ENCODE results near the gene RGL1.
"Not testable (repeated sequence)": the region's sequence is repeated elsewhere in the genome, so short reads cannot be mapped to it uniquely, and the experiment has no call there.

RGL1 gene

DNA sequence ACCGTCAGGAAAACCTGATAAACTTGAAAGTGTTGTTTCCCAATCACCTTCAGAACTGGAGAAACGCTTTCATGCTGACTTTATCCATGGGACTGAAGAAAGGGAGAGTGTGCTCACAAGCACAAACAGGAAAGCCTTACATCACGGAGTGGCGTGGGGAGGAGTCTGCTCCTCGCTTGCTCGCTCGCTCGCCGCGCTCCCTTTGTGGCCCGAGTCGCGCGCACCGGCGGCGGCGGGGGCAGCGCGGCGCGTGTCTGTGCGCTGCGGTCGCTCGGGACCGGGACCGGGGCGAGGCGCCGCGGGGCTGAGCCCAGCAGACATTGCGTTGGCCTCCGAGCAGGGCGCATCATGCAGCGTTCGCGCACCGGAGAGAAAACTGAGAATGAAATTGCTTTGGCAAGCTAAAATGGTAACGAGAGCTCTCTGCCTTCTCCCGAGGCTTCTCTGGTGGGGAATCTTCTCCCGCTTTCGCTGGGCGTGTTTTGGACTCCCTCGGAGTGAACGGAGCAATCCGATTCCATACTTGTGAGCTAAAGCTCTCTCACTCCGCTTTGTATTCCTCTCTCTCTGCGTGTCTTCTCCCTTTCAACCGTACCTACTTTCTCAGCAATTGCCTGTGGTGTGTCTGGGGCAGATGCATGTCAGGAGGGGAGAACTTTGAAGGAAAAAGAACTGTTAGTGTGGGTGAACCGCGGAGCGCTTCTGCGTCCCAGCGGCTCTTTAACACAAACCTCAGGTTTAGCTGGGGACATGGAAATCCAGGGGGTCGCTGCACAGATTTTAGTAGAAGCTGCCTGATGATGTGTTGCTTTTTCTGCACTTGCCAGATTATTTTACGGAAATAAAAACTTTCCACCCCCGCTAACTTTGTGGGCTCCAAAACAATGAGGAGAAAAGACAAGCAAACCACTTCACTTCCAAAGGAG lies at the start of gene RGL1:
TSS of gene RGL1 (plus strand) at position 205 of the 926 bp plus-strand sequence. CDS start at position 383, 178 bp downstream.
- DNase-seq: no peak
- in situ Hi-C loops (cut with MboI; ENCODE audit: low pct_unique_long_range_greater_than_20kb, low sequenced_read_pairs): no loop called here

DNA sequence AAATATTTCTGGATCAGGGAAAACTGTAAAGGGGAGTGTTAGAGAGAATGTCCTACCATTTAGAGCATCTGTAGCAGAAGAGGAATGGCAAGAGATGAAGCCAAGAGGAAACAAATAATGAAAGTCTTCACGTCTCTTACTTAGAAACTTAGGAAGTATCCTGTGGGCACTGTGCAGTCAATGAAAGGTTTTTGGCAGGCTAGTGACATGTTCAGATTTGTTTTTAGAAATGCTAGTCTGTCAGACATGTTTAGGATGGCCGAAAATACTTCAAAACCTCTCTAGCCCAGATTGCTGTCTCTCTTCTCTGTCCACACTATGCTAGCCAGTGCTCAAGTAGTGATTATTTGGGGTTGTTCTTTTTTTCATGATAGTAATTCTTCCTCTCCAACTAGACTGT lies 48.6 kb upstream of the RGL1 start:
- DNase-seq: no peak
- in situ Hi-C loops (cut with MboI; ENCODE audit: low pct_unique_long_range_greater_than_20kb, low sequenced_read_pairs): no loop called here

DNA sequence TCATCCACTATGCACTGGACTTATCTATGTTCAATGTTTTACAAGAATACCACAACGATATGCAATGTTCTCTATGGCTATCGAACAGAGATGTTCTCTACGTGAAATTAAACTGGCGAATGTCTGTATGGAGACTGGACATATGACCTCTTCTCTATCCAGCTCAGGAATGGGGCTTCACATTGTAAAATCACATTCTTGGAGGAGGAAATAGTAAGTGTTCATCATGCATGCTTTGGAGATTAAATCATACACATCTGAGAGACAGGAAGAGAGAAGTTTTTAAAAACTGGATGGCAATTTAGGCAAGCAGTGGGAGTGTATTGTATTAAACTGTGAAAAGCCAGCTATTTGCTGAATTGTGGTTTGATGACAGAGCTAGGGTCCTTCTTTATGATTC lies 47.9 kb upstream of the RGL1 start:
- DNase-seq: no peak
- in situ Hi-C loops (cut with MboI; ENCODE audit: low pct_unique_long_range_greater_than_20kb, low sequenced_read_pairs): no loop called here

DNA sequence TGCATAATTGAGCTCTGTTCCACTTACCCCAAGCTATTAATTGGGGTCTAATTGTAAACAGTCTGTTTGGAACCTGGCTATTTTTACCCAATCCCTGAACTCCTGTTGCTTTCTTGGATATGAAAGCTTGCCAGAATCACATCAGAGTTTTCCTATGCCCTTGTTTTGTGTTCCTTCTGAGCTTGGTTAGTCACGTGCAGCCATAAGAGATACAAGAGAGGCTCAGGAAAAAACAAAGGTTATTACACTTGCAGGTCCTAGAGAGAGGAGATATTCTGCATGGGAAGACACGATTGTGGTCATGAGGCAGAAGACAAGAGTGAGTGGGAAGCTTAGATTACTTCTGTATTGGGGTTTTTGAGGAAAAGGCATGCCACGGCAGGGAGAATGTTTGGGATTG lies 46.0 kb upstream of the RGL1 start:
- DNase-seq: no peak

DNA sequence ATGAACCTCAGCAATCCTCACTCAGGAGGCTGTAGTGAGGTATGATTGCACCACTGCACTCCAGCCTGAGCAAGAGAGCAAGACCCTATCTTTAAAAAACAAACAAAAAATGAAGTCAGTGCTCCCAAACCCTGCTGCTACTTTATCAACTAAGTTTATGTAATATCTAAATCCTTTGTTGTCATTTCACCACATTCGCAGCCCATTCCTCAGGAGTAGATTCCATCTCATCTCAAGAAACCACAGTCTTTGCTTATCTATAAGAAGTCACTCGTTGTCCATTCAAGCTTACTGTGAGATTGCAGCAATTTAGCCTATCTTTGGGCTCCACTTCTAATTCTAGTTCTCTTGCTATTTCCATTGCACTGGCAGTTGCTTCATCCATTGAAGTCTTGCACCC lies 44.3 kb upstream of the RGL1 start:
- in situ Hi-C loops (cut with MboI; ENCODE audit: low pct_unique_long_range_greater_than_20kb, low sequenced_read_pairs): no loop called here
- DNase-seq: no peak

More for the DNA sequence above, 46.0 kb upstream of the RGL1 start:
- in situ Hi-C loops (cut with MboI; ENCODE audit: low pct_unique_long_range_greater_than_20kb, low sequenced_read_pairs): no loop called here

DNA sequence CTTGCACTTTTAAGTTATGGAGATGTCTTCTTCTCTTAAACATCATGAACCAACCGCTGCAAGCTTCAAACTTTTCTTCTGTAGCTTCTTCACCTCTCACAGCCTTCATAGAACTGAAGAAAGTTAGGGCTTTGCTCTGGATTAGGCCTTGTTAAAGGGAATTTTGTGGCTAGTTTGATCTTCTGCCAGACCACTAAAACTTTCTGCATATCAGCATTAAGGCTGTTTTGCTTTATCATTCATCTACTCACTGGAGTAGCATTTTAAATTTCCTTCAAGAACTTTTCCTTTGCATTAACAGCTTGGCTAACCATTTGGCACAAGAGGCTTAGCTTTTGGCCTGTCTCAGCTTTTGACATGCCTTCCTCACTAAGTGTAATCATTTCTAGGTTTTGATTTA lies 43.0 kb upstream of the RGL1 start:
- in situ Hi-C loops (cut with MboI; ENCODE audit: low pct_unique_long_range_greater_than_20kb, low sequenced_read_pairs): no loop called here
- DNase-seq: no peak

DNA sequence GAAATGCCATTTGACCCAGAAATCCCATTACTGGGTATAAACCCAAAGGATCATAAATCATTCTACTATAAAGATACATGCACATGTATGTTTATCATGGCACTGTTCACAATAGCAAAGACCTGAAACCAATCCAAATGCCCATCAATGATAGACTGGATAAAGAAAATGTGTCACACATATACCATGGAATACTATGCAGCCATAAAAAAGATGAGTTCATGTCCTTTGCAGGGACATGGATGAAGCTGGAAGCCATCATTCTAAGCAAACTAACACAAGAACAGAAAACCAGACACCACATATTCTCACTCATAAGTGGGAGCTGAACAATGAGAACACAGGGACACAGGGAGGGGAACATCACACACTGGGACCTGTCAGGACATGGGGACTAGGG lies 42.1 kb upstream of the RGL1 start:
- in situ Hi-C loops (cut with MboI; ENCODE audit: low pct_unique_long_range_greater_than_20kb, low sequenced_read_pairs); DNase-seq: not testable (repeated sequence)

DNA sequence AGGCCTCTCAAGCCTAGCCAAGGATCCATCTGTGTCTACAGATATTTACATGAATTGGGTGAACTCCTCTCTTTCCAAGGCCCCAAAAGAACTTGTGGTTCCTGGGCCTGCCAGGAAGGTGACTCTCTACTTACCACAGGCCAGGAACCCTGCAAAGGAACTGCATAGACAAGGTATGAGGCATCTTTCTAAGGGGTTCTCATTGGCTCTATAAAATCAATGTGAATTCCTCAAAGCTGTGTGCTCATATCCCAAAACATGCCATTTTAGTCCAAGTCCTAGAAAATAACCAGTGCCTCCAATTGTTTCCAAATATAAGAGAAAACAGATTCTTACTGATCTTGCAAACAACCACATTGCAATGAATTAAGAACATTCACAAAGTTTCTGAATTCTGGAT lies 39.9 kb upstream of the RGL1 start:
- in situ Hi-C loops (cut with MboI; ENCODE audit: low pct_unique_long_range_greater_than_20kb, low sequenced_read_pairs): no loop called here
- DNase-seq: no peak

DNA sequence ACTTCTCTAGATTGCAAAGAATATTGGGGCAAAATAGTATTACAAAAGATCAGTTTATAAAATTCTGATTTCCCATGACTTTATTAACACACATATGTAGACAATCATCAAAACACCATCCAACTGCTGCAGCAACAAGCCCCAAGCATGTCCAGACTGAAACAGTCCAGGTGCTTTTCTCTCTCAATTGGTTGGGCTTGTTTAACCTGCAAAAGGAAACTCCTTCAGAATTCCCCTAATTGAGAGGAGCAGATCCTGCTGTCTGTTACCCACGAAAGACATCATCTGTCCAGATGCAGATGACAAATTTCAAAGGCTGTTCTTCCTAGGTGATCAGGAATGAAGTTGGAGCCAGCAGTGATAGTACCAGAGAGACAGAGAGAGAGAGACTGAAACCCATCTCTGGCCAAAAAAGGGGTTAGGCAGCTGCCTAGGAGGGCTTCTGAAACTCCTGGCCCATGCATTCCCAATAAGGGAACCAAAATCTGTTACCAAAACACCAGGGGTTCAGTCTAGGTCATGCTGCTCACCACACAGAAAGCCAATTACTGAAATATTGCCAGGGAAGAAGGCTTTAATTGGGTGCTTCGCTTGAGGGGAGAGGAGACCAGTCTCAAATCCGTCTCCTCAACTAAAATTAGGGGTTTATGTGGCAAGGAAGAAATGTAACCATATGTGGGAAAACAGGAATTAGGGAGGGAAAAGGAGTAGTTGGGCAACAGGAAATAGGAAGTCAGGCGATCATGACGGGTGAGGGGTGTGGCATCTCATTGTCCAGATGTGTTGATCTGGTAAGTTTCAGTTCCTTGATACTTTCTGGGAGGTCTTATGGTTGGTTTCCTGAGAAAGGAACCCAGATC lies 34.7 kb upstream of the RGL1 start:
- in situ Hi-C loops (cut with MboI; ENCODE audit: low pct_unique_long_range_greater_than_20kb, low sequenced_read_pairs): no loop called here
- no peak for DNase-seq

DNA sequence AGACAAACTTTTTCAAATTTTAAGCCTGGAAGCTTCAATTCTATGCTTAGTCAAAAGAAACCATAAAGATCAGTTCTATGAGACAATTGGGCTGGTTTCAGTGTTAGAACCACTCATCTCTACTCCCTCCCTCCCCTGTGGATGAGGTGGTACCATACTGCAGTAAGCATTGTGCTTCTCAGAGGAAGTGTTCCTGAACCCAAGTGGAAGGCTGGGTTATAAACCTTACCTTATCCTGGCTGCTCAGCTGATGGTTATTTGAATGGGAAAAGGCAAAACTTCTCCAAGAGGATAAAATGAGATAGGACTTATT lies 34.1 kb upstream of the RGL1 start:
- in situ Hi-C loops (cut with MboI; ENCODE audit: low pct_unique_long_range_greater_than_20kb, low sequenced_read_pairs): no loop called here

DNA sequence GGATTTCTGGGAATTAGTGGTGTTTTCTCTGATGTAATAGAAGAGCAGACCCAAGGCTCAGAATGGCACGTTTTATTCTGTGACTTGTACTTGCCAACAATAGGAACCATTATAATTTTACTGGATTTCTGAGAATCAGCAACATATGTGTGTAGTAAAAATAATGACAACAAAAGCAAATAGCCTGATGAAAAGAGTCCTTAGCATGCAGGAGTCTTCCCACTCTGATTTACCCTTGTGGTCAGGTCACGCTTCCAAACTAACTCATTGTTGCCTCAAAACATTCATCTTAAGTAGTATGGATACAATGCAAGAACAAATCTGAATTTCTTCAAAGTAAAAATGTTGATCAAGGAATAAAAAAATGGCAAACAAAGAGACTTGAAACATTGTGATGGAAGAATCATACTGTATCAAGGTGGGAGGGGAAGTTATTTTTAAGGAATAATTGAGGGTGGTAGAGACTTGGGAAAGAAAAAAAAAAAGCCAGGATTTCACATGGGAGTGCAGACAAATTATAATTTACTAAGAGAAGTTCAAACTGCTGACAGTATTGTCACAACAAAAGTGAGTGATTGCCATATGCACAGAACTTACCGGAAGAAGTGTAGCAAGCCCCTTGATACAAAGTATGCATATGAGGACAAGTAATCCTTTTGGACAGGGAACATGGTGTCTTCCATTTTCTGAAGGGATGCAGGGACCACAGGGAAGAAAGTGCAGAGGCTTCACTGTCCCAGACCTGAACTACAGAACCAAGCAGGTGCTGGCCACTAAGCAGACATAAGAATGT lies 31.2 kb upstream of the RGL1 start:
- in situ Hi-C loops (cut with MboI; ENCODE audit: low pct_unique_long_range_greater_than_20kb, low sequenced_read_pairs): no loop called here
- DNase-seq: no peak

More for the DNA sequence above, 34.1 kb upstream of the RGL1 start:
- no peak for DNase-seq

DNA sequence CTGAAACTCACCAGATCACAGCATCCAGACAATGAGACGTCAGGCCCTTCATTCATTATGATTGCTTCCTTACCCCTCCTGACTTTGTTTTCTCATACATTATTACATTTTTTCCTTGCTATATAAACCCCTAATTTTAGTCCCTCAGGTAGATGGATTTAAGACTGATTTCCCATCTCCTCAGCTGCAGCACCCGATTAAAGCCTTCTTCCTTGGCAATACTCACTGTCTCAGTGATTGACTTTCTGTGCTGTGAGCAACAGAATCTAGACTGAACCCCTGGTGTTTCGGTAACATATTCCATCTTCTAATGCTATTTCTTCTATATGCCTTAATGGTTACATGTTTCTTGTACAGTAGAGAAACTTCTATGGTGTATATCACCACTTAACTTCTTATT lies 30.0 kb upstream of the RGL1 start:
- no peak for DNase-seq
- in situ Hi-C loops (cut with MboI; ENCODE audit: low pct_unique_long_range_greater_than_20kb, low sequenced_read_pairs): no loop called here

DNA sequence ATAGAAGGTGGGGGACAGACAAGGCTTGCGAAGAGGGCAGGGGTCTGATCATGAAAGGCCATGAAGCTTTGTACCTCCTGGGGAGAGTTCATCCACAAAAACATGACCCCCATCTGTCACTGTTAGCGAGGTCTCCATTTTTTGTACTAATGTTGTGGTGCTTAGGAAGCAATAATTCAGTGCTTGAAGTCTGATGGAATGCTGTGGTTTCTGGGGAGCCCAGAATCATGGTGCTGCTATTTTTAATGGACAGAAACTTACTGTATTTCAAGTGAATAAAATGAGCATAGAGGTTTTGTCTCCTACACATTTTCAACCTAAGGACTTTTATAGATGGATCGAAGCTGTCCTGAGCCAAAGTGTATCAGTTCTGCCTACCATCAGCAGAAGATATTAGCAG lies 28.2 kb upstream of the RGL1 start:
- in situ Hi-C loops (cut with MboI; ENCODE audit: low pct_unique_long_range_greater_than_20kb, low sequenced_read_pairs): no loop called here
- no peak for DNase-seq

DNA sequence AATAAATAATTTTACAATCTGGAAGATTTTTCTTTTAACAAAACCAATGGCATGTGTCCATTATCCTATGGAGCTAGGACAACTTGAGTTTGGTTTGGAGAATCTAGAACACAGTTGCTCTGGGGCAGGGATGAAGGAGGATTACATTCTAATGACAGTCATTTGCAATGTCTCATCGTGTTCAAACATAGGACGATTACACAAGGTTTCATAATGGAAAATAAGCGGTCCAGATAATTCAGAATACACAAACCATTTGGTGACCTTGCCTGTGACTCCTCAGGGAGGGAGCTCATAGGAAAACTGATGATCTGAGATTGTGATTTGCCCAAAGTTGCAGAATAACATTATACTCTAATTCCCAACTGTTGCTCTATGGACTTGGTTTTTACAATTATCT lies 27.6 kb upstream of the RGL1 start:
- no peak for DNase-seq
- in situ Hi-C loops (cut with MboI; ENCODE audit: low pct_unique_long_range_greater_than_20kb, low sequenced_read_pairs): no loop called here

DNA sequence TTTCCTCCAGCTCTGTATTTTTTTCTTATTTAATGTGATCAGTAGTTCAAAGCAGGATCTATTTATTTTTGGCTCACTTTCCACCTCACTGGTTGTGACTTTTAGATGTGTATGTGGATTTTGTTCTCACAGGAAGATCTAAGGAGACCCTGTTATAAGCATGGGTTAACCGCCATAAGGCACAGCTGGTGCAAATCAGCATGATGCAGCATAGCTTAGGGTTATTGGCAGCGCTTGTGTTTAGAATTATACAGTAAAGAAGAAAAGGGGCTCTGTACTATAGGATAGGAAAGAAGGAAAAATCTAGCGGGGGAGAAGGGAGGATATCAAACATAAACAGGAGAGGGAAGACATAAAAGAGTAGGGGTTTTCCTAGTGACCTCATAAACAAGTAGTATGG lies 26.9 kb upstream of the RGL1 start:
- DNase-seq: no peak
- in situ Hi-C loops (cut with MboI; ENCODE audit: low pct_unique_long_range_greater_than_20kb, low sequenced_read_pairs): no loop called here

DNA sequence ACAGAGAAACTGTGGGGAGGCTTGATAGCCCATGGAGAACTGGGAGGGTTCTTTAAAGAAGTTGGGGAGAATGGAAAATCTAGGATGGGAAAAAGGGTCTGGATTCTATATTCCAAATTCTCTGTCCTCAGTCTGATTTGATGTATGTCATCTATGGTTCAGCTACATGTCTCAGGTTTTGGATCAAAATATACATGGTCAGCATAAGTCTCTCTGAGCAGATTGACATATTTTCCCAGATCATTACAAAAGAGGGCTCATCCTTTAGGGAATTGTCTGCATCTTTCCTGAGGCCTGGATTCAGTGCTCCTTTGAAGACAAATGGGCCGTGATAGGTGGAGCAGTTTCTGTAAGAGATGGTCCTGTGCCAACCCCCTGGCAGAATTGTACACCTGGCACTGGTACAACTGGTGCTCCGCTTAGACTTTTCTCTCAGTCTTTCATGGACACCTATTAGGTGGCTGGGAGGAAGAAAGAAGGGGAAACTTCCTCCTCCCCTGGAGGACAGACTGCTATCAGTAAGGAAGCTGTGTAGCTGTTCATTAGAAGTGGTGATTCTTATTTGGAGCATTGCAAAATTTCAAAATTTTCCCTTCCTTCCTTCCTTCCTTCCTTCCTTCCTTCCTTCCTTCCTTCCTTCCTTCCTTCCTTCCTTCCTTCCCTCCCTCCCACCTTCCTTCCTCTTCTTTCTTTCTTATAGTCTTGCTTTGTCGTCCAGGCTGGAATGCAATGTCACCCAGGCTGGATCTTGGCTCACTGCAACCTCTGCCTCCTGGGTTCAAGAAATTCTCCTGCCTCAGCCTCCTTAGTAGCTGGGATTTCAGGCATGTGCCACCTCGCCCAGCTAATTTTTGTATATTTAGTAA lies 26.1 kb upstream of the RGL1 start:
- in situ Hi-C loops (cut with MboI; ENCODE audit: low pct_unique_long_range_greater_than_20kb, low sequenced_read_pairs): no loop called here
- no peak for DNase-seq

DNA sequence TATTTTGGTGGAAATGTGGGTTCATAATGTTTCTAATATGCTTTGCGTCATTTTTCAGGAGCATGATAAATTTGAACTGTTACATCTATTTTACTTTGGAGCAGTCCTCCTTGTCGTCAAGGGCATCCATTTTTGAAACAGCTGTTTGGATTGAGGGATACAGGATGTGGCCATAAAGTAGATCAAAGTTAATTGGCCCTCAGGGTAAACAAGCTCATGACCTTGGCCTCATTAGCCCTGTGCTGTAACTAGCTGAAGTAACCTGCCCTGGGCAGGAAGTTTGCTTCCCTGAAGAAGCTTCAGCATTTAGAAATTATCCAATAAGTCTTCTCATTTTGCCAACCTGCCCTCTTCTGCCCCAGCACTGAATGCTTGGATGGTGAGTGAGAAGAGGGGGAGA lies 24.8 kb upstream of the RGL1 start:
- no peak for DNase-seq
- in situ Hi-C loops (cut with MboI; ENCODE audit: low pct_unique_long_range_greater_than_20kb, low sequenced_read_pairs): no loop called here

DNA sequence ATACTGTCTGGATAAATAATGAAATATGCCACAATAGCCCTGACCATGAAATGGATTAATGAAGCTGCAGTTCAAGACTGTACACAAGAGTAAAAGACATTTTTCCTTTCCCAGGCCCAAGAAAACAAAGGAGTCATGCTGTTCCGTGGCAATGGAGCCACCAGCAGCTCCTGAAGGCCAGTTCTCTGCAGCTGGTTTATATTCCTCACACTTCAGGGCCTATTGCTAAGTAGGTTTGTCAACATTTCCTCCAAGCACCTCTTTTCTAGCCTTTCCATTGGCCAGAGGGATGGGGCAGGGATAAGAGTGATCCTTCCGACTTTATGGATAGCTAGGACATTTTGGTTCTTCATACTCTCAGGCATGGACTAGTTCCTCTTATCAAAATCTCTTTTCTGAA lies 24.2 kb upstream of the RGL1 start:
- in situ Hi-C loops (cut with MboI; ENCODE audit: low pct_unique_long_range_greater_than_20kb, low sequenced_read_pairs): no loop called here
- no peak for DNase-seq

DNA sequence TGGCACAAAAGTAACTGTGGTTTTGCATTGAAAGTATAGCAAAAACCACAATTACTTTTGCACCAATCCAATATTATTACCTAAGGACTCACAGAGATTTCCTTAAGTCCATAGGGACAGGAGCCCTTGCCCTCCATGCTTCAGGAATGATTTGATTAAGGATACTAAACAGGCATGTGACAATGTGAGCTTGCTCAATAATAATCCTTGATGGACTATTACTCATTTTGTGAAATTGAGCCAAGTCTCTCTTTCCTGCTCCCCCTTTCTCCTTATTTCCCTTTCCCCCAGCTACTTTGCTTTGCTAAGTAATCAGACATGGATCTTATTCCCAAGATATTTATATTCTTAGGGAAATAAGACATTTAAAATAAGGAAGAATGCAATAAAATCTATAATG lies 21.6 kb upstream of the RGL1 start:
- no peak for DNase-seq
- in situ Hi-C loops (cut with MboI; ENCODE audit: low pct_unique_long_range_greater_than_20kb, low sequenced_read_pairs): no loop called here

Data from KBM-7 (cell line).